Measurements from ENCODE around the gene ADD1.

ADD1 gene

GRCh38 chr4:2832309-2832980, 11.2 kb upstream of the ADD1 start:
- no peak for DNase-seq (ENCODE audit: low read depth, low spot score)
- H3K27ac ChIP-seq = no peak overlapping the region

- no peak for DNase-seq (ENCODE audit: low read depth, low spot score)
- no peak overlapping the region for H3K27ac ChIP-seq
Observed at GRCh38 chr4:2832981-2833670, 10.5 kb upstream of the ADD1 start.

- no peak overlapping the region for H3K27ac ChIP-seq
- no peak for DNase-seq (ENCODE audit: low read depth, low spot score)
Observed at GRCh38 chr4:2833671-2834000, 10.0 kb upstream of the ADD1 start.

- H3K27ac ChIP-seq = no peak overlapping the region
- DNase-seq (ENCODE audit: low read depth, low spot score) = no peak
Observed at GRCh38 chr4:2834001-2834921, 9.4 kb upstream of the ADD1 start.

- DNase-seq (ENCODE audit: low read depth, low spot score) = no peak
- H3K27ac ChIP-seq = no peak overlapping the region
Observed at GRCh38 chr4:2835978-2836377, 7.7 kb upstream of the ADD1 start.

- no peak for DNase-seq (ENCODE audit: low read depth, low spot score)
Observed at GRCh38 chr4:2836391-2836859, 7.2 kb upstream of the ADD1 start.

GRCh38 chr4:2837110-2837903, 6.3 kb upstream of the ADD1 start:
- DNase-seq (ENCODE audit: low read depth, low spot score) = no peak
- H3K27ac ChIP-seq = no peak overlapping the region

More at GRCh38 chr4:2836391-2836859, 7.2 kb upstream of the ADD1 start:
- H3K27ac ChIP-seq = no peak overlapping the region

- DNase-seq (ENCODE audit: low read depth, low spot score) = no peak
- no peak overlapping the region for H3K27ac ChIP-seq
Observed at GRCh38 chr4:2837904-2838496, 5.6 kb upstream of the ADD1 start.

- H3K27ac ChIP-seq = no peak overlapping the region
Observed at GRCh38 chr4:2839060-2839459, 4.6 kb upstream of the ADD1 start.

GRCh38 chr4:2842687-2843262, 869 bp upstream of the ADD1 start:
- DNase-seq (ENCODE audit: low read depth, low spot score) = no peak
- peak overlapping the region; percentile 63 for H3K27ac ChIP-seq

More at GRCh38 chr4:2839060-2839459, 4.6 kb upstream of the ADD1 start:
- no peak for DNase-seq (ENCODE audit: low read depth, low spot score)

GRCh38 chr4:2843941-2844584, 419 bp downstream of the ADD1 start:
- DNase-seq (ENCODE audit: low read depth, low spot score) = no peak
- peak overlapping the region; percentile 63 for H3K27ac ChIP-seq

GRCh38 chr4:2846172-2846571, 2.5 kb downstream of the ADD1 start:
- H3K27ac ChIP-seq = no peak overlapping the region

GRCh38 chr4:2847302-2847871, 3.7 kb downstream of the ADD1 start:
- DNase-seq (ENCODE audit: low read depth, low spot score) = no peak
- H3K27ac ChIP-seq = no peak overlapping the region

More at GRCh38 chr4:2846172-2846571, 2.5 kb downstream of the ADD1 start:
- no peak for DNase-seq (ENCODE audit: low read depth, low spot score)

- H3K27ac ChIP-seq = no peak overlapping the region
- DNase-seq (ENCODE audit: low read depth, low spot score) = no peak
Observed at GRCh38 chr4:2848449-2848848, 4.8 kb downstream of the ADD1 start.

- no peak for DNase-seq (ENCODE audit: low read depth, low spot score)
- no peak overlapping the region for H3K27ac ChIP-seq
Observed at GRCh38 chr4:2849267-2850152, 5.9 kb downstream of the ADD1 start.

GRCh38 chr4:2850966-2851798, 7.5 kb downstream of the ADD1 start:
- no peak for DNase-seq (ENCODE audit: low read depth, low spot score)
- no peak overlapping the region for H3K27ac ChIP-seq

- DNase-seq (ENCODE audit: low read depth, low spot score) = no peak
- no peak overlapping the region for H3K27ac ChIP-seq
Observed at GRCh38 chr4:2852481-2852921, 8.9 kb downstream of the ADD1 start.

Measured in epithelial cell of prostate (primary cell).